Right ventricle myocardium inferior (tissue), 1 donor: Measurements from ENCODE around the gene ATE1. TPM values are rescaled to one million over a fixed set of nuclear protein-coding genes. Genes with fewer than 3 reads are reported as not detected.
"Not testable (repeated sequence)": the region's sequence is repeated elsewhere in the genome, so short reads cannot be mapped to it uniquely, and the experiment has no call there.

Experiments
- ATAC-seq: fragments of 200-7000 bp; cut with Tn5 transposase; one replicate; pipeline ENCODE4 v1.9.1; 2020; ENCODE audit warnings: mild to moderate bottlenecking, moderate library complexity
- DNase-seq: peaks from one replicate; pipeline ENCODE4 v3.0.0; 2021; ENCODE audit errors: missing footprints
- intact Hi-C: fragments of 100-400 bp; cut with DNase I; formaldehyde crosslinking; loops from one replicate; pipeline ENCODE4 v1.11.0; 2022
- total RNA-seq: library from RNA; stranded (reverse); fragmentation: NEBNext Ultra II Directional; extraction: Animal tissue kit (Norgen Biotek cat#: 25700); gene quantifications from one replicate; pipeline ENCODE4 v1.2.1, GENCODE V29; 2021
- donor health status: DM: no; HTN: yes; CAD: no; lungs with severe emphysema.

The ATE1 gene
- total RNA-seq, 1 donor from 2014 or later: 31.5 TPM

DNA sequence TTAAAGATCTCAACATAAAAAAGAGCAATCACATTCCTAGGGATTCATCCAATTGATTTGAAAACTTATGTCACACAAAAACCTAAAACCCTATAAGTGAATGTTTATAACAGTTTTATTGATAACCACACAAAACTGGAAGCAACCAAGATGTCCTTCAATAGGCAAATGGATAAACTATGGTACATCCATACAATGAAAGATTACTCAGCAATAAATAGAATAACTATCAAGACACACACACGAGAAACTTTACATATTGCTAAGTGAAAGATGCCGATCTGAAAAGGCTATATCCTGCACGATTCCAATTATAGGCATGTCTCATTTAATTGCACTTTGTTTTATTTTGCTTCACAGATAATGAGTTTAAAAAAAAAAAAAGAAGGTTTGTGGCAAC lies 83.3 kb downstream of the ATE1 start:
- DNase-seq (no peak), ATAC-seq (no peak)
- intact Hi-C loops: no loop called here

DNA sequence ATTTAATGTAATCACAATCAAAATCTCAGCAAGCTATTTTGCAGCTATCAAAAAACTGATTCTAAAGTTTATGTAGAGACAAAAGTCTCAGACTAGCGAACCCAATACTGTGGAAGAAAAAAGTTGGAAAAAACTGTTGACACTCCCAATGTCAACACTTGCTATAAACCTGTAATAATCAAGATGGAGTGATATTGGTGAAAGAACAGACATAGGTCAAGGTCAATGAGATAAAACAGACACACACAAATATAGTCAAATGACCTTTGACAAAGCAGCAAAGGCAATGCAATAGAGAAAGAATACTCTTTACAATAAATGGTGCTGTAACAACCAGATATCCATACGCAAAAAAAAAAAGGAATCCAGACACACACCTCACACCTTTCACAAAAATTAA lies 84.5 kb downstream of the ATE1 start:
- DNase-seq: no peak
- intact Hi-C loops: no loop called here
- no peak for ATAC-seq

DNA sequence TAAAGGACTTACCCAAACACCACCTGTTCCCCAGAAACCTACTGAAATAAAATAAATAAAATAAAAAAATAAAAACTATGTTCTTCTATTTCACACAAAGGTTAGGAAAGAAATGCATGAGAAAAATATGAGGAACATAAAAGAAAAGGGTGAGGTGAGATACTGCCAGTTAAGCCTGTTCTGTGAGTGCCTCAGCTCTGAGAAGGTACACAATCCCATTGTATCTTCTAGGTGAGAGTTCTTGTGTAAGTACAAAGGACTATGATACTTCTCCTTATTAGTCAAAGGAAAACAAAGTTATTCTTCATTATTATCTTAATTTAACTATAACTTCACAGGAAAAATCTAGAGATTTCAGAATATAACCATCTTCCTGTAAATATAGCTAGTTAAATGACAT lies 86.0 kb downstream of the ATE1 start:
- ATAC-seq (no peak), DNase-seq (no peak)
- intact Hi-C loops: no loop called here

DNA sequence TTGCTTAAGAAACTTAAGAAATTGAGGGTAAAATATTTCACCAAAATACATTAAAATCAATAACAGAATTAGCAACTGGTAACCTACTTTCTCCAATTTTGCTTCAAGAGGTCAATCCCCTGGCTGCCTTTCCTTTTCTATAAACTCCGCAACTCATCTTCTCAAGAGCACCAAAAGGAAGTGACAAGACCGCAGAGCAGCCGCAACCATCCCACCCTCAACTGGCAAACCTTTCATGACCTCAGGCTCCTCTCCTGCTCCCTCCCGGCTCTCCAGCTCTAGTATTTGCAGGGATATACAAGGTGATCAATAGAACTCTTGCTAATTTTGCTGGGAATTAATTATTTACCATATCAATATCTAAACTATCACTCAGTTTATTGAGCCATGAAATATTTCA lies 88.9 kb downstream of the ATE1 start:
- ATAC-seq: no peak
- intact Hi-C loops: no loop called here
- DNase-seq: no peak

DNA sequence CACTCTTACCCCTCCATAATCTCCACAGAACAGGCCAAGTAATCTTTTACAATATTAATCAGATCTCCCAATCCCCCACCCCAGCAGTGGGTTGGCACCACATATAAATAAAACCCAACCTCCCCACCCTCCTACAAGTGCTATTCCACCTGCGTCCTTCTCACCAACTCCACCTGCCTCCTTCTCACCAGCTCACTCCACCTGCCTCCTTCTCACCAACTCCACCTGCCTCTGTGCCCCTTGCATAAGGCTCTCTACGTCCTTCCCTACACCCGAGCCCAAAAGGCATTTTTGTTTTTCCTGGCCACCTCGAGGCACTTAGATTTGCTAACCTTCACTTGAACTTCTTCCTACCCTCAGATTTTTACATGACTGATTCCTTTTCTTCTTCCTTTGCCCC lies 89.7 kb downstream of the ATE1 start:
- DNase-seq (no peak), ATAC-seq (no peak)
- intact Hi-C loops: no loop called here

DNA sequence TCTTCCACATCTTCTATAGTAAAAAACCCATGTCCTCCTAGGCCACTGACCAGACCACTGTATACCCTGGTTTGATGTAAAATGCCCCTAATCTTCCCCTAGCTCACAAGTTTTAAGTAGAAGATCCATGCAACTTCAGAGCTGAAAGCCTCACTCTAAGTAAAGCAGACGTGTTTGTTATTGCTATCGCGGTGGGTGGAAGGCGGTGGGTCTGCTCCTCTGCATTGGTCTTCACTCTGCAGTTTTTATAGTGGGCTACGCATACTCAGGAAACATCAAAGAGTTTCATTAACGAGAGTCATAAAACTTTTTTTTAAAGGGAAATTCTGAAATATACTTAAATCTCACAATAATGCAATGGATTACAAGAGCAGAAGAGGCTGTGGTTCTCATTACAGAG lies 91.7 kb downstream of the ATE1 start:
- ATAC-seq (no peak), DNase-seq (no peak)
- intact Hi-C loops: no loop called here

DNA sequence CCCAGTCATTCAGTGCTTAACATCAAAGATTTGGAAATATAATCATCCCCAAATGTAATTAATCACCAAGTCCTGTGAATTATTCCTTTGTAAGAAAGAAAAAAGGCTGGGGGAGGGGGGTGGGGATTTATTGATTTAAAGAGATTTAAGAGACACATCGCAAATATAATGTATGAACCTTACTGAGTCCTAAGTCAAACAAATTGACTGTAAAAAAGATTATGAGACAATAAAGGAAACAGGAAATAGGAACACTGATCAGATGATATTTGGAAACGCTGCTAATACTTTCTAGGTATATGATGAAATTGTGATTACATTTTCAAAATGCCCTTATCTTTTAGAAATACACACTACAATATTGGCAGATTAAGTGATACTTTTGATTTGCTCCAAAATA lies 92.5 kb downstream of the ATE1 start:
- no peak for ATAC-seq
- intact Hi-C loops: no loop called here

DNA sequence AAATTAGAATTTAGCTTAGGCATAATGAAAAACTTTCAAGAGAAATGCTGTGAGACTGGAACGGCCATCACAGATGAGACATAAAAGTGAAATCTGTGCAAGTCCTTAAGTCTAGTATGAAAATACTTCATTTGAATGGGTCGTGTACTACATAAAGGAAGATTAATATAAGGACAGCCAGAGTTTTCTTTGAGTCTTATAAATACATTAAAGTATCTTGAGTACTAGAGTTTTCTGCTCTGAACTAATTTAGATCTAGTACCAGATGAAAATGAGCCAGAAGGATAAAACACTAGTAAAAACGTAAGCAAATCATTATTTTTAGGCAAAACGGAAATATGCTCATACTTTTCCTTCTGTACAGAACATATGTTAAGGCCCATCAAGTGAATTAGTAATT lies 93.1 kb downstream of the ATE1 start:
- DNase-seq (no peak), ATAC-seq (no peak)
- intact Hi-C loops: no loop called here

More for the DNA sequence above, 92.5 kb downstream of the ATE1 start:
- DNase-seq: no peak

DNA sequence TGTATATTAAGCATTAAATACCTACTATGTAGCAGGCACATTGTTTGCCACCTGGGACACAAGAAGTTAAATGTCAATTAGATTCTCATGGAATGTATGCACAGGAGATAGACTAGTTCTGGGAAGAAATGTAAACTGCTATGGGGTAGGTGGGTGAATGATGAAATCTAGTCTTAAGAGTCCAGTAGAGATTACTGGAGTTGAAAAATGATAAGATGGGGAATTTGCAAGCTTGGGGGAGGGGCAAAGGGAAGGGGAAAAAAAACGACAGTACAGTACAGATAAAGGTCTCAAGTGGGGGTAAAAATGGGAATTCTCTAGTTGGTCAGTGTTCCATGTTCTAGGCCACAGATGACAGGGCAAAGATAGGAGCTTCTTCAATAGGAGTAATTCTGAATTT lies 94.4 kb downstream of the ATE1 start:
- no peak for DNase-seq
- ATAC-seq: no peak
- intact Hi-C loops: no loop called here

DNA sequence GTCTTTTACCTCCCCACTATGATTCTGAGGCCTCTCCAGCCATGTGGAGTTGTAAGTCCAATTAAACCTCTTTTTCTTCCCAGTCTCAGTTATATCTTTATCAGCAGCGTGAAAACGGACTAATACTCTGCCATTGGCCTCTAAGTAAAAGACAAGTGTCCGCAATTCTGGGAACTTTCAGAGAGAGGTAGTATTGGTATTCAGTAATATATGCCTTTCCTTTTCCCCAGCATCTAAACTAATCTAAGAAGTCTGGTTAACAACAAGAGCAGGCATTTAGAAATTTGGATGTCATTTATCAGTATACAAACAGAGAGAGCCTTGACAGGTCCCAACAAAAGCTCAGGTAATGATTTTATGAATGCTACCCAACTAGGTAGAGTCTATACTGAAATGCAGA lies 95.2 kb downstream of the ATE1 start:
- ATAC-seq (no peak), DNase-seq (no peak)
- intact Hi-C loops: no loop called here

DNA sequence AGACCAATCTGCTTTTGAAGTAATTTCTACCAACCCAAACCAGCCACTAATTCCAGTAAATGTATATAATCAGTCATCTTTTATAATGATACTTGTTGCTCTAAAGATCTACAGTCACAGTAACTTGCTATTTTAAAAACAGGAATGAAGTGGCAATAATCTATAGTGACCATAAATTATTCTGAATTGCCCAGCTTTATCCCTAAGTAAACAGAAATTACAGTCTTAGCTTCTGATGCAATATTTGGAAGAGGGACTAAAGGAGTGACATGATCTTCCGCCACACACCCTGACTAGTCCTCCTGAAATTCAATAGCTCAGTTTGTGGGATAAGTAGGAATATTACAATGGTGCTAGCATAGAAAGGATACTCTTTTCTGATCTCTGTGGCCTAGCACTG lies 96.1 kb downstream of the ATE1 start:
- intact Hi-C loops: no loop called here
- ATAC-seq (no peak), DNase-seq (no peak)

DNA sequence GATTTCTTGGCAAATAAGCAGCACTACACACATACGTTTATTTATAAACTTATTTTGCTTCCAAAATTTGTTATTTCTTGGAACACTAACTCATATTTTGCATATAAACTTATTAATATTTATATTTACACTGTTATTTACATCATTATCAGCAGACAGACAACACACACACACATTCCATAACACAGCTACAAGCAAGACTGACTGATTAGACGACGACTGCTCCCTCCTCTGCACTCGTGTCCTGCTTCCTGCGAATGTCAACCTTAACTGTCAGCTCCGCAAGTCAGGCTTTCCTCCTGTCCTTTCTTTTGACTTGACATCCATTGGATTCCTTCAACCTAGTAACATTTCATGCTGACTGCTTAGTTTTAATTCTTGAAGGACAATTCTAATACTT lies 96.6 kb downstream of the ATE1 start:
- ATAC-seq (peak; percentile 71), DNase-seq (no peak)
- intact Hi-C loops: no loop called here

DNA sequence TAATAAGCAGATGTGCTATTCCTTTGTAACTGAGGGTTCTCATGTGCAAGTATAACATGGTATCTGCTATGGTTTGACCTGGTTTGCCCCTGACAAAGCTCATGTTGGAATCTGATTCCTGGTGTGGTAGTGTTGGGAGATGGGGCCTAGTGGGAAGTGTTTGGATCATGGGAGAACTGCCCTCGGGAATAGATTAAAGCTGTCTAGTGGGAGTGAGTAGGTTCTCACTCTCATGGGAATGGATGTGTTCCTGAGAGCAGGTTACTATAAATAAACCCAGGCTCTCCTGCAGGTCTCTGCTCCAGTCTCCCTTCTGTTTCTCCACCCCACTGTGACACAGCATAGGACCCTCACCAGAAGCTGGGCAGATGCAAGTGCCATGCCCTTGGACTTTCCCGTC lies 97.7 kb downstream of the ATE1 start:
- no peak for DNase-seq
- peak; percentile 84 for ATAC-seq
- intact Hi-C loops: no loop called here

DNA sequence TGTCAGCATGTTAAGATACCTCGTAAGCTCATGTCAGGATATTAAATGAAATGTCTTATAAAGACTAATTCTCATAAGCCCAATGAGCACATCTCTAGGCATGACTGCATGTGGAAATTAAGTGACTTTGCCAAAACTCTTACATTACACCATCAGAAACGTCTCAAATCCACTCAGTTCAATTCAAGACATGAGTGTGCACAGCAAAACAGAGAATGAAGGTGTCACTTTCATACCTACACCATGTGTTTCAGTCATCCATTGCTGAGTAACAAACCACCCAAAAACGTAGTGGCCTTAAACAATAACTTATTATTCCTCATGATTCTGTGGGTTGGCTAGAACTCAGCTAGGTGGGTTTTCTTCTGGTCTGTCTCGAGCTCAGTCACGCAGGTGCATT lies 99.8 kb downstream of the ATE1 start:
- intact Hi-C loops: no loop called here
- no peak for DNase-seq
- no peak for ATAC-seq

DNA sequence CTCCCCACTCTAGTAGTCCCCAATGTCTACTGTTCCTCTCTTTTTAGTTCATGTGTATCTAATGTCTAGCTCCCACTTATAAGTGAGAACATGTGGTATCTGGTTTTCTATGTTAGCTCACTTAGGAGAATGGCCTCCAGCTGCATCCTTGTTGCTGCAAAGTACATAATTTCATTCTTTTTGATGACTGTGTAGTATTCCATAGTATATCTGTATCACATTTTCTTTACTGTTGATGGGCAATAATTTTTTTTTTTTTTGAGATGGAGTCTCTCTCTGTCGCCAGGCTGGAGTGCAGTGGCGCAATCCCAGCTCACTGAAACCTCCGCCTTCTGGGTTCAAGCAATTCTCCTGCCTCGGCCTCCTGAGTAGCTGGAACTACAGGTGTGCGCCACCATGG lies 101.1 kb downstream of the ATE1 start:
- ATAC-seq, DNase-seq, intact Hi-C loops: not testable (repeated sequence)

DNA sequence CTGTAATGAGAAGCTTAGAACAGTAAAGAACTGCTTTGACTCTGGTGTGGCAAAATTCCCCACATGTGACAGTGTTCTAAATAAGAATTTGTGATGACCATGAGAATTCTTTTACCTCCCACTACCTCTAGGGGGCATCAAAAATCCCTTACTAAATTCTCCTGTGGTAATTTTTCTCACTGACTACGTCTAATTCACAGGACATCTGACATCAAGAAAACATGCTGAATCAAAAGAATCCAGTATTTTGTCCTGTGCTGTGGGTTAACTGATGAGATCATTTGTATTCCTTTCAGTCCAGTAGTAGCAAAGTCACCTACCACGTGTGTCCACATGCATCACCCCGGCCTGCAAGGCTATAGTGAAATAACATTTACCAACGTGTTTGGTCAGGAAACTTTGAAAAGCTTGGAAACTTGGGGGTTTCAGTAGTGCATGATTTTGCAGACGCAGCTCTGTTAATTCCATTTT lies 103.8 kb downstream of the ATE1 start:
- ATAC-seq (no peak), DNase-seq (no peak)
- intact Hi-C loops: no loop called here

DNA sequence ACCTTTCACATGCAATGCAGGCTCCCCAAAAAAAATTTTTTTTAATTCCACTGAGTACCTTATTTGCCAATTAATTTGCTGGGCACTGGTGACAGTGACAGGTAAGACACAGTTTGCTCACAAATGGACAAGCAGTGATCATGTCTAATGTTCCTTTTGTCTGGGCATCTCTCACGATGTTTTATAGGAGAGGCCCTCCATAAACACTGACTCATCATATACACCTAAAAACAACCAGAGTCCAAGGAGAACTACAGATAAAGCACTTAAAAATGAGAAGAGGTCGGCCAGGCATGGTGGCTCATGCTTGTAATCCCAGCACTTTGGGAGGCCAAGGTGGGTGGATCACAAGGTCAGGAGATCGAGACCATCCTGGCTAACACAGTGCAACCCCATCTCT lies 105.1 kb downstream of the ATE1 start:
- no peak for ATAC-seq
- intact Hi-C loops: no loop called here
- DNase-seq: no peak

DNA sequence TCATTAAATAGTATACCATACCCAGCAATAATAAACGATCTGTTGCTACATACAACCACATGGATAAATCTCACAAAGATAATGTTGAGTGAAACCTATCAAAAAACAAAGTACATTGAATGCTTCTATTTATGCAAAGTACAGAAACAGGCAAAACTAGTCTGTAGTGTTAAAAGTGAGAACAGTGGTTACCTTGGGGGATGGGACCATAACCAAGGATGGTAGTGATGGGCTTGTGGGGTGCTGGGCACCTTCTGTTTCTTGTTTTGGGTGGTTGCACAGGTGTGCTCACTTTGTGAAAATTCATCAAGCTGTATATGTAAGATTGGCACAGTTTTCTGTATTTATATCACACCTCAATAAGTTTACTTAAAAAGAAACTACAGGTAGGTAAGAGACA lies 105.7 kb downstream of the ATE1 start:
- ATAC-seq: no peak
- no peak for DNase-seq
- intact Hi-C loops: no loop called here

DNA sequence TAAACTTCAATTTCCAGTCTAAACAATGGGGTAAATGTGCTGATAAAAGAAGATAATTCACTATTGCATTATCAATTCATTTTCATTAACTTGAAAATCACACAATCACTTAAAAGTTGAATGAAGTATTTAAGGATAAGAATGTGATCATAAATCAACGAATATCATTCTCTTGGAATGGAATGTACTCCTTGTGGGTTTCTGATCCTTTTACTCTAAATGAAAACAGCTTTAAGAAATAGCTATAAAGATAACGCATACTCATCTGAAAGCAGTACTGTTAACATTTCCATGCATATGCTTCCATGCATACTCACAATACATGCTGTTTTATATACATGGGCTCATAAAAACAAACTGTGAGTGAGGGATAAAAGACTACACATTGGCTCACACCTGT lies 108.8 kb downstream of the ATE1 start:
- ATAC-seq (no peak), DNase-seq (no peak)
- intact Hi-C loops: no loop called here

DNA sequence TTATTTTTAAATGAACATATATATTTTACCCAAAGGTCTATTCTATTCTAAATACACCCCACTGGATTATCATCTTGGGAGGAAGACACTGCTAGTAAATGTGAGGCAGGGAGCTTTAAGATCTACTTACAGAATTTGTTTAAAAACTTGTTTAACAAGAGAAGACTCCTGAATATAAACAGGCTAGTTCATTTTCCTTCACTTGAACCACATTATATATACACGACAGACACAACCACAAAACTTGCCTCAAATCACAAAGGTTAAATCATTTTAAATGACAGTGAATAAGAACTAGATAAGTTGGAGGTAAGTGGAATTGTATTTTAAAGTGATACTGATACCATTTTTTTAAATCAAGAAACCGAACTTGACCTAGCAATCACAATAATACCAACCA lies 109.2 kb downstream of the ATE1 start:
- ATAC-seq: no peak
- no peak for DNase-seq
- intact Hi-C loops: no loop called here

DNA sequence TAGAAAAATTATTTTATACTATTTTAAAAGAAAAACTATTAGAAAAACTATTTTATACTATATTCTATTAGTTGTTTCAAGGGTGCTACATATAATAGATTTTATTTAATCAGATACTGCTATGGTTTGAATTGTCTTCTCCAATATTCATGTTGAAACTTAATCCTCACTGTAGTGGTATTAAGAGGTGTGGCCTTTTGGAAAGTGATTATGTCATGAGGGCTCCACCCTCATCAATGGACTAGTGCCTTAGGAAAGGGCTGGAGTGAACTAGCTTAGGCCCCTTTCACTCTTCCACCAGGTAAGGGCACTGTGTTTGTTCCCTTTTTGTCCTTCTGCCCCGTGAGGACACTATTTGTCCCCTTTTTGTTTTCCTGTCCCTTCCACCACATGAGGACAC lies 111.6 kb downstream of the ATE1 start:
- no peak for ATAC-seq

DNA sequence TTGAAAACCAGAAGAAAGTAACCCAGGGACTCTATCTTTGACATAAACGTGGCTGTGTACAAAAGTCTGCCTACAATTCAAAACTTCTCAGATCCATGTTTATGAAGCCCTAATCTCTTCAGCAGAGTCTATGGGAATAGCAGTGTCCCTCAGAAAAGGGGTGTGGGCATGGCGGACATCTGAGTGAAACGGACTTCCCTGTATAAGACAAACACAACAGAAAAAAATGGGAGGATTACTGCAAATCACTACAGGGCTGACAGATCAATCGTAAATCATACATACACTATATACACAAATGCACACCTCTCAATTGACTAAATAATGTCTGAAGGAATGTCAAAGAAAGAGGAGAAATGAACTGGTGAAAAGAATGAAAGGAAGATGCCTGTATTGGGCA lies 114.0 kb downstream of the ATE1 start:
- DNase-seq: no peak
- intact Hi-C loops: no loop called here
- no peak for ATAC-seq

More for the DNA sequence above, 111.6 kb downstream of the ATE1 start:
- intact Hi-C loops: no loop called here
- no peak for DNase-seq
